Brain microvascular endothelial cell (primary cell): ENCODE measurements around the gene ICA1.
"Not testable (repeated sequence)": the region's sequence is repeated elsewhere in the genome, so short reads cannot be mapped to it uniquely, and the experiment has no call there.

Source experiments
- DNase-seq: peaks from one replicate; pipeline ENCODE4 v3.0.0-alpha.2; 2020
- H3K27ac ChIP-seq: fragments of 250-450 bp; sonication (Bioruptor Pico); 2 replicates; pipeline ENCODE4 v1.5.1; 2020; ENCODE audit warnings: mild to moderate bottlenecking, moderate library complexity
- H3K27me3 ChIP-seq: fragments of 250-450 bp; sonication (Bioruptor Pico); replicated peaks from 2 replicates; pipeline ENCODE4 v1.5.1; 2020; ENCODE audit warnings: mild to moderate bottlenecking
- H3K36me3 ChIP-seq: fragments of 250-450 bp; sonication (Bioruptor Pico); replicated peaks from 2 replicates; pipeline ENCODE4 v1.5.1; 2020; ENCODE audit warnings: mild to moderate bottlenecking
- H3K4me3 ChIP-seq: 2 replicates; pipeline ENCODE4 v1.5.1; 2011; ENCODE audit warnings: low read depth, mild to moderate bottlenecking, control low read depth, low read length, moderate library complexity
- CTCF ChIP-seq: IDR thresholded peaks from 2 replicates; pipeline ENCODE4 v1.5.1; 2011; ENCODE audit warnings: low read depth, mild to moderate bottlenecking, moderate library complexity, low read length, control low read depth, inconsistent platforms; ENCODE audit errors: missing control alignments
- in situ Hi-C: cut with HindIII; loops from 2 replicates; pipeline ENCODE4 v1.10.0; 2017; ENCODE audit warnings: low sequenced_read_pairs, low pct_ligation_motif_present

Gene ICA1

GRCh38 chr7:8063706-8064297 lies 198.2 kb downstream of the ICA1 start:
- TF ChIP-seq CTCF = no peak
- in situ Hi-C loops = no loop called here
- H3K4me3 ChIP-seq = no peak overlapping the region
- no peak for DNase-seq
- H3K27ac ChIP-seq = no peak overlapping the region
- H3K27me3 ChIP-seq = no peaks in the 10 kb centered on the region
- H3K36me3 ChIP-seq = no peaks in the 10 kb centered on the region

- H3K4me3 ChIP-seq, in situ Hi-C loops, DNase-seq, H3K36me3 ChIP-seq, H3K27me3 ChIP-seq, H3K27ac ChIP-seq: not testable (repeated sequence)
These were observed 198.7 kb downstream of the ICA1 start for GRCh38 chr7:8063300-8063699.
